Spinal cord (tissue), 10 donors: ENCODE data around the gene CPXM2. TPM values are rescaled to one million over a fixed set of nuclear protein-coding genes. Genes with fewer than 3 reads are reported as not detected.

Experiments
- DNase-seq, 6 donors: peaks; one replicate each; pipeline versions ENCODE4 v3.0.0 to v3.0.0-alpha.2; 2013 to 2015; ENCODE audit warnings: low spot score in 6 of 6, low read depth in 4 of 6
- H3K27ac ChIP-seq: one replicate; pipeline ENCODE4 v1.5.1; 2013; ENCODE audit warnings: low read depth, low read length, control low read depth
- H3K27me3 ChIP-seq: one replicate; pipeline ENCODE4 v1.6.1; 2013; ENCODE audit warnings: low read length; ENCODE audit not compliant: control insufficient read depth, insufficient read depth
- H3K36me3 ChIP-seq: one replicate; pipeline ENCODE4 v1.6.1; 2013; ENCODE audit warnings: low read length; ENCODE audit not compliant: control insufficient read depth, insufficient read depth
- H3K4me1 ChIP-seq: one replicate; pipeline ENCODE4 v1.6.1; 2013; ENCODE audit warnings: low read length; ENCODE audit not compliant: control insufficient read depth, insufficient read depth
- H3K4me3 ChIP-seq: one replicate; pipeline ENCODE4 v1.5.1; 2013; ENCODE audit warnings: low read depth, low read length, control low read depth
- H3K9me3 ChIP-seq: one replicate; pipeline ENCODE4 v1.6.1; 2013; ENCODE audit warnings: low read length; ENCODE audit not compliant: control insufficient read depth, insufficient read depth
- WGBS: methylation state at CpG from one replicate; pipeline ENCODE4 v1.1.5; 2013; ENCODE audit warnings: missing lambda C conversion rate; ENCODE audit not compliant: insufficient coverage; 5-methylcytosine and 5-hydroxymethylcytosine counted together
- polyA plus RNA-seq, 2 donors: library from polyadenylated mRNA; unstranded; fragments of 120-200 nt; gene quantifications; one replicate each; pipeline ENCODE4 v1.2.1, GENCODE V29; 2013; ENCODE audit not compliant: insufficient read length in 2 of 2
- total RNA-seq, 2 donors: library from RNA; depleted of rRNA in 1 of 2; stranded (reverse); fragments of 120-200 nt in 1 of 2; fragments of >200 nt in 1 of 2; gene quantifications; one replicate each; pipeline versions ENCODE4 v1.2.3 to v1.2.4, GENCODE V29; 2013 to 2014
- donor health status: healthy.

The CPXM2 gene
- total and polyA plus RNA-seq, 4 donors: 12.7 to 29.3 (median 25.0) TPM

GRCh38 chr10:123703195-123703790 lies 188.3 kb downstream of the CPXM2 start:
- Histone ChIP-seq H3K4me3 (no peak overlapping the region), H3K4me1 (peaks cover 4% of the 10 kb centered on the region), H3K36me3 (no peaks in the 10 kb centered on the region), H3K27me3 (no peaks in the 10 kb centered on the region), H3K27ac (no peak overlapping the region), H3K9me3 (no peaks in the 10 kb centered on the region)
- 80% methylated on average over 6 of the region's 6 CpGs for WGBS
- no peak for DNase-seq

Other genes starting within 250 kb of the CPXM2 start
- gene GPR26, start 225.5 kb downstream of the CPXM2 start, total RNA-seq: 1 to 10 TPM; 1.8 to 7.6 TPM
- gene GPR26, start 225.5 kb downstream of the CPXM2 start, polyA plus RNA-seq: 1 to 10 TPM; 5.6 to 6.9 TPM
- 10 to 100 TPM; 32.7 to 46.2 TPM for gene CHST15, start 201.8 kb upstream of the CPXM2 start, total RNA-seq
- 10 to 100 TPM; 30.7 to 33.8 TPM for gene CHST15, start 201.8 kb upstream of the CPXM2 start, polyA plus RNA-seq